GM19463 (cell line): ENCODE data around the gene FABP2.
"Not testable (repeated sequence)": the region's sequence is repeated elsewhere in the genome, so short reads cannot be mapped to it uniquely, and the experiment has no call there.

Source experiments
- ATAC-seq: cut with Tn5 transposase; IDR thresholded peaks from one replicate; pipeline ENCODE4 v1.9.1; 2021; ENCODE audit warnings: mild to moderate bottlenecking, moderate library complexity; ENCODE audit not compliant: unreplicated experiment

FABP2 gene

GRCh38 chr4:119321921-119322687, at the start of gene FABP2:
Gene FABP2, minus strand, starts transcription at chr4:119322138. Its CDS starts 36 bp downstream, at chr4:119322102.
- no peak for ATAC-seq

- ATAC-seq, result not testable (repeated sequence)
Observed at GRCh38 chr4:119370951-119371683, 49.2 kb upstream of the FABP2 start.

GRCh38 chr4:119370392-119370791, 48.5 kb upstream of the FABP2 start:
- peak; percentile 95 for ATAC-seq

GRCh38 chr4:119366802-119367201, 44.9 kb upstream of the FABP2 start:
- ATAC-seq, result not testable (repeated sequence)

- ATAC-seq, result not testable (repeated sequence)
Observed at GRCh38 chr4:119364203-119364602, 42.3 kb upstream of the FABP2 start.

- ATAC-seq, result not testable (repeated sequence)
Observed at GRCh38 chr4:119363372-119363771, 41.4 kb upstream of the FABP2 start.

- not testable (repeated sequence) for ATAC-seq
Observed at GRCh38 chr4:119362413-119362812, 40.5 kb upstream of the FABP2 start.

- ATAC-seq, result not testable (repeated sequence)
Observed at GRCh38 chr4:119359873-119360272, 37.9 kb upstream of the FABP2 start.

GRCh38 chr4:119356796-119357195, 34.9 kb upstream of the FABP2 start:
- ATAC-seq, result not testable (repeated sequence)

GRCh38 chr4:119356041-119356440, 34.1 kb upstream of the FABP2 start:
- ATAC-seq, result not testable (repeated sequence)

- ATAC-seq, result not testable (repeated sequence)
Observed at GRCh38 chr4:119353364-119353763, 31.4 kb upstream of the FABP2 start.

- ATAC-seq, result not testable (repeated sequence)
Observed at GRCh38 chr4:119348169-119348568, 26.2 kb upstream of the FABP2 start.

- ATAC-seq, result not testable (repeated sequence)
Observed at GRCh38 chr4:119343293-119343692, 21.4 kb upstream of the FABP2 start.

- not testable (repeated sequence) for ATAC-seq
Observed at GRCh38 chr4:119339895-119340294, 18.0 kb upstream of the FABP2 start.

GRCh38 chr4:119337010-119337409, 15.1 kb upstream of the FABP2 start:
- no peak for ATAC-seq

- ATAC-seq, result not testable (repeated sequence)
Observed at GRCh38 chr4:119336332-119336979, 14.5 kb upstream of the FABP2 start.

- ATAC-seq, result no peak
Observed at GRCh38 chr4:119329835-119330620, 8.1 kb upstream of the FABP2 start.

- ATAC-seq, result no peak
Observed at GRCh38 chr4:119328695-119329094, 6.8 kb upstream of the FABP2 start.

GRCh38 chr4:119317990-119318389, 3.9 kb downstream of the FABP2 start:
- ATAC-seq, result no peak

- no peak for ATAC-seq
Observed at GRCh38 chr4:119315036-119315435, 6.9 kb downstream of the FABP2 start.

- ATAC-seq, result peak; percentile 63
Observed at GRCh38 chr4:119314356-119314755, 7.6 kb downstream of the FABP2 start.
